ENCODE results near the gene RHEBL1. TPM values are rescaled to one million over a fixed set of nuclear protein-coding genes. Genes with fewer than 3 reads are reported as not detected.
A peak's percentile ranks its signal among the peaks of the same experiment; 100 is the strongest.

The RHEBL1 gene
- total RNA-seq, 1 donor from 2014 or later, result not detected

DNA sequence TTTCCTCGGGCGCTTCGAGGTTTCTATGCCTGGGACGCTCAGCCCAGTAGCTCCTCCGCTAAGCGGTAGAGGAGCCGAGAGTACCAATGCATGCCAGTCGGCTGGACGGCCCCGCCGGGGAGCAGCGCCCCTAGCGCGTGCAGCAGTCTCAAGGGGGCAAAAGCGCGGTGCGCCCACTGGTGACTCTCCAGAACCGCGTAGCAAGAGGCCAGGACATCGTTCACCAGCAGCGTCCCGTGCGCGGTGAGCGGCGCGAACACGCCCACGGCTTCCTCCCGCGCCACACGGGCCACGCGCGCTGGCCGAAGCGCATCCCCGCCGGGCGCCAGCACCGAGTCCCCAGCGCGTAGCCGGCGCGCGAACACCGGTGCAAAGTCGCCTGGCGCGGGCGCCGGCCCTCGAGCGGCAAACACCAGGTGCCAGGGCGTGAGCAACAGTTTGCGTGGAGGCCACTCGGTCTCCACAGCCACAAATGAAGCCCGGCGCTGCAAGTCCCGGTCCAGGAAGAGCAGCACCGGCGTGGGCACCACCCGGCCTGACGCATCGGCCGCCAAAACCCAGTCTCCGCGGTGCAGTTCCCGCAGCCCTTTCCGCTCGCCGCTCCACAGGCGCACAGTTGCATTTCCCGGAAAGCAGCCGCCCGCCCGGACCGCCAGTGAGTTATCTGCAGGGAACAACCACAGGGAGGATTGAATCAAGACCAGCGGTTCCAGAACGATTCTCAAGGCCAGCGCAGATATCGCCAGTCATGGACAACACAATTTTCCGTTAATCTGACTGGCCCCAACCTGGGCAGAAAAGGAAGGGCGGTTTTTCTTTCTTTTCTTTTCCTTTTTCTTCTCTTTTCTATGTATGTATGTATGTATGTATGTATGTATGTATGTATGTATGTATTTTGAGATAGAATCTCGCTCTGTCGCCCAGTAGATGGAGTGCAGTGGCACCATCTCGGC is 20.3 kb upstream of the RHEBL1 start:
- intact Hi-C loops (cut with micrococcal nuclease), result loop anchor here (5.0 to 10.0 kb wide), 2 partner anchors 32 to 145 kb away; no protein-coding TSS in a partner anchor
- TF ChIP-seq, protein P1, sequence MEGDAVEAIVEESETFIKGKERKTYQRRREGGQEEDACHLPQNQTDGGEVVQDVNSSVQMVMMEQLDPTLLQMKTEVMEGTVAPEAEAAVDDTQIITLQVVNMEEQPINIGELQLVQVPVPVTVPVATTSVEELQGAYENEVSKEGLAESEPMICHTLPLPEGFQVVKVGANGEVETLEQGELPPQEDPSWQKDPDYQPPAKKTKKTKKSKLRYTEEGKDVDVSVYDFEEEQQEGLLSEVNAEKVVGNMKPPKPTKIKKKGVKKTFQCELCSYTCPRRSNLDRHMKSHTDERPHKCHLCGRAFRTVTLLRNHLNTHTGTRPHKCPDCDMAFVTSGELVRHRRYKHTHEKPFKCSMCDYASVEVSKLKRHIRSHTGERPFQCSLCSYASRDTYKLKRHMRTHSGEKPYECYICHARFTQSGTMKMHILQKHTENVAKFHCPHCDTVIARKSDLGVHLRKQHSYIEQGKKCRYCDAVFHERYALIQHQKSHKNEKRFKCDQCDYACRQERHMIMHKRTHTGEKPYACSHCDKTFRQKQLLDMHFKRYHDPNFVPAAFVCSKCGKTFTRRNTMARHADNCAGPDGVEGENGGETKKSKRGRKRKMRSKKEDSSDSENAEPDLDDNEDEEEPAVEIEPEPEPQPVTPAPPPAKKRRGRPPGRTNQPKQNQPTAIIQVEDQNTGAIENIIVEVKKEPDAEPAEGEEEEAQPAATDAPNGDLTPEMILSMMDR (IDR thresholded peaks at IDR 0.05; ENCODE audit: borderline replicate concordance), result no peak
- peaks cover 64% of the 10 kb centered on the region for H3K27me3 ChIP-seq (ENCODE audit: low read depth)
- no peaks in the 10 kb centered on the region for H3K9me3 ChIP-seq (replicated peaks)
- no peaks in the 10 kb centered on the region for H3K36me3 ChIP-seq
- peak; percentile 39 for DNase-seq
- H3K27ac ChIP-seq (replicated peaks), result peak overlapping the region; percentile 24
- peaks cover 73% of the 10 kb centered on the region for H3K4me1 ChIP-seq
- peak overlapping the region; percentile 63 for H3K4me3 ChIP-seq

DNA sequence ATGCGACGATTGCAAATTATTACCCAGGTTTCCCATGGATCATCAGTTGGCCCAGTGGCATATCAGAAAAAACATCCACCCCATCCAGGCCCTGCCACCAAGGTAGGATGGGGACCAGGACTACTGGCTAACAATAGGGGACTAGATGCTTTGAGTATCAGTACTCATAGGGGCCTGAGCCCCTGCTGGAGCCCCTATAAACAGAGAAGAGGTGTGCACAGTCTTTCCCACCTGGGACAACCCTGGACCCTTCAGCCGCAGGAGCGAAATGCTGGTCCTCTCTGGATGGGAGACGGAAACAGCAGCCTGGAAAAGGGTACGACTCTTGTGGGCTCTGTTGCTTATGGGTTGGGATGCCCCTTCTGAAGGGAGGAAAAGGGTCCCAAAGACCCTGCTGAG is 19.2 kb upstream of the RHEBL1 start:
- H3K9me3 ChIP-seq (replicated peaks), result no peaks in the 10 kb centered on the region
- H3K36me3 ChIP-seq, result no peaks in the 10 kb centered on the region
- H3K27me3 ChIP-seq (ENCODE audit: low read depth), result peaks cover 55% of the 10 kb centered on the region
- intact Hi-C loops (cut with micrococcal nuclease), result loop anchor here (5.0 to 10.0 kb wide), 2 partner anchors 33 to 146 kb away; no protein-coding TSS in a partner anchor
- no peak overlapping the region for H3K27ac ChIP-seq (replicated peaks)
- H3K4me1 ChIP-seq, result peaks cover 61% of the 10 kb centered on the region
- H3K4me3 ChIP-seq, result no peak overlapping the region
- DNase-seq, result no peak
- TF ChIP-seq, protein P1 (IDR thresholded peaks at IDR 0.05; ENCODE audit: borderline replicate concordance), result no peak

DNA sequence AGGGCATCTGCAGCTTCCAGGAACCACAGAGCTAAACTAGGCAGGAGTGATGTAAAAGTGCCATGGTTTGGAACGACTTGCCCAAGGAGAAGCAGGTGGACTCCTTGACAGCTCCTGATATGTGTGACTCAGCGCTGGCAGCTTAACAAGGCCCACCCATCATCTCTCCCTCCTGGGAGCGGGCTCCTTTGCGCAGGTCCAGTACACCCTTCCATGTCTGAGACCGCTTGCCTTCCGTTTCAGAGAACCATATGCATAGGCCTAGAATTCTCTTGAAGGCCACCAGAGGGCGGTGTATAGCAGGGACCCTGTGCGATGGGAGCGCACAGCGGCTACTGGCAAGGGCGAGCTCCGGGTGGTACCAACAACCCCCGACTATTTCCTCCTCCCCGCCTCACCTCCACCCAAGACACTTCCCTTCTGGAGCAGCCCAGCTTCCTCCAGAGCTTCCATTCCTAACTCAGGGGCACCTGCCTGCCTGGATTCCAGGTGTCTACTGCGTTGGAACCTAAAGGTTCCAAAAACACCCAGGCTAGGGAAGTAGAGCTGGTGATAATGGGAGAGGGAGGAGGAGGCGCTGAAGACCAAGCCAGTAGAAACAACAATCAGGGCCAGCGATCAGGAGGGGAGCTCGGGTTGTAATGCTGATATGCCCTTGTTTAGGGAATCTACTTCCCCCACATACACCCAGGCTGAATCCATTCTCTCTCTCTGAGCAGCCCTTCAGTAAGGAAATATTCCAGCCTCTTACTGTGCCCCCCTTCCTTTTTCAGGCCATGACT is 18.6 kb upstream of the RHEBL1 start:
- no peak overlapping the region for H3K27ac ChIP-seq (replicated peaks)
- peaks cover 55% of the 10 kb centered on the region for H3K4me1 ChIP-seq
- H3K27me3 ChIP-seq (ENCODE audit: low read depth), result peaks cover 49% of the 10 kb centered on the region
- no peaks in the 10 kb centered on the region for H3K9me3 ChIP-seq (replicated peaks)
- H3K4me3 ChIP-seq, result peak overlapping the region; percentile 38
- H3K36me3 ChIP-seq, result no peaks in the 10 kb centered on the region
- peak; percentile 60 for DNase-seq
- TF ChIP-seq, protein P1 (IDR thresholded peaks at IDR 0.05; ENCODE audit: borderline replicate concordance), result peak; percentile 93
- intact Hi-C loops (cut with micrococcal nuclease), result loop anchor here (5.0 to 10.0 kb wide), 2 partner anchors 34 to 146 kb away; no protein-coding TSS in a partner anchor

DNA sequence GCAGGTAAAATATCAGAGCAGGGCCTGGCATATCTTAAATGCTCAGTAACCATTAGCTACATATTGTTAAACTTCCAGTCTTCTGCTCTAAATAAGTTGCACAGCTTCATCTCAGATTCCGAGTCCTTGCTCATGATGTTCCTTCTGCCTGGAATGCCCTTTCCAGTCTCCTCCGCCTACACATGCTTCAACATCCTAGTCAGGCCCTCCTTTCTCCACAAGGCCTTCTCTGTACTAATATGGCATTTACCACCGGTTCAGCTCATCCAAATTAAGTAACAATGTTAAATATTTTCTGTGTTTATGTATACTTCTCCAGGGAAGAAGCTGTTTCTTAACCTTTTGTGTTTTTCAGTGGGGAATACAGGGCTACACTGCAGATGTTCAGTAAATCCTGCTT is 16.3 kb upstream of the RHEBL1 start:
- Histone ChIP-seq H3K9me3 (replicated peaks) (no peaks in the 10 kb centered on the region), H3K27me3 (ENCODE audit: low read depth) (peaks cover 28% of the 10 kb centered on the region), H3K4me1 (peaks cover 33% of the 10 kb centered on the region), H3K36me3 (no peaks in the 10 kb centered on the region), H3K4me3 (no peak overlapping the region), H3K27ac (replicated peaks) (no peak overlapping the region)
- intact Hi-C loops (cut with micrococcal nuclease), result loop anchor here (5.0 to 10.0 kb wide), 2 partner anchors 36 to 149 kb away; no protein-coding TSS in a partner anchor
- no peak for DNase-seq
- TF ChIP-seq, protein P1 (IDR thresholded peaks at IDR 0.05; ENCODE audit: borderline replicate concordance), result no peak

DNA sequence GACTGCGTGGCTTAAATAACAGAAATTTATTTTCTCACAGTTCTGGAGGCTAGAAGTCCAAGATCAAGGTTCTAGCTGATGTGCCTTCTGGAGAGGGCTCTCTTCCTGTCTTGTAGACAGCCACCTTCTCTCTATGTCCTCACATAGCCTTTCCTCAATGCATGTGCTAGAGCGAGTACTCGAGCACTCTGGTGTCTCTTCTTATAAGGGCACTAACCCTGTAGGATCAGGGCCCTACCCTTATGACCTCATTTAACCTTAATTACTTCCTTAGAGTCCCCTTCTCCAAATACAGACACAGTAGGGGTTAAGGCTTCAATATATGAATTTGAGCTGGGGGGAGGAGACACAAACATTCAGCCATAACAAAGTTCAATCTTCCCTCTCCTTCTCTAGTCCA is 14.7 kb upstream of the RHEBL1 start:
- Histone ChIP-seq H3K4me3 (no peak overlapping the region), H3K27me3 (ENCODE audit: low read depth) (peaks cover 12% of the 10 kb centered on the region), H3K4me1 (peaks cover 16% of the 10 kb centered on the region), H3K36me3 (no peaks in the 10 kb centered on the region), H3K9me3 (replicated peaks) (no peaks in the 10 kb centered on the region), H3K27ac (replicated peaks) (no peak overlapping the region)
- intact Hi-C loops (cut with micrococcal nuclease), result loop anchor here (10.0 kb wide), 1 partner anchor 150 kb away; no protein-coding TSS in a partner anchor
- TF ChIP-seq, protein P1 (IDR thresholded peaks at IDR 0.05; ENCODE audit: borderline replicate concordance), result no peak
- no peak for DNase-seq

All from left ventricle myocardium inferior (tissue), 1 donor.